ENCODE results near the gene MTMR3.
"Not testable (repeated sequence)": the region's sequence is repeated elsewhere in the genome, so short reads cannot be mapped to it uniquely, and the experiment has no call there.

Gene MTMR3

DNA sequence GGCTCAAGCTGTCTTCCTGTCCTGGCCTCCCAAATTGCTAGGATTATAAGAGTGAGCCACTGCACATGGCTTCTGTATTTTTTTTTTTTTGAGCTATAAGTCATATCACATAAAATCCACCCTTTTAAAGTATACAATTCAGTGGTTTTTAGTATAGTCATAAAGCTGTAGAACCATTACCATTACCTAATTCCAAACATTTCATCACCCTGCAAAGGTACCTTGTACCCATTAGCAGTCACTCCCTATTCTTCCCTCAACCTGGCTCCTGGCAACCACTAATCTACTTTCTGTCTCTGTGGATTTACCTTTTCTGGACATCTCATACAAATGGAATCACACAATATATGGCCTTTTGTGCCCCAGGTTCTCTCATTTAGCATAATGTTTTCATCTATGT is 84.5 kb downstream of the MTMR3 start:
- DNase-seq (ENCODE audit: low read depth in 2 of 2), result no peak

DNA sequence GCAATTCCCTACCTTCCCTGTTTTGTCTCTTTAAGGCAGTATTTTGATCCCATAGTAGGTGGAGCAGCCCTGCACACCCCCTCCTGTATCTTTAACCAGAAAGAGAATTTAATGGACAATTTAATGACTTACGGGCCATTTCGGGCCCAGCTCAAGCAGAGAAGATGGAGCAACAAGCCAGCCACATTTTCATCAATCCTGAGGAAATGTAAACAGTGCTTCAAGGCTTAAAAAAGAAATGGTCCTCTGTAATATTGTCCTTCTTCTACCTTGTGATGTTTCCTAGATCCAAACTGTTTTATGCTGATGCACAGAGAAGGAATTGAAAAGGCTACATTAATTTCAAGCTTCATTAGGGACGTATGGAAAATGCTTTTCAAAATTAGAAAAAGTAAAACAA is 88.6 kb downstream of the MTMR3 start:
- DNase-seq (ENCODE audit: low read depth in 2 of 2), result no peak

DNA sequence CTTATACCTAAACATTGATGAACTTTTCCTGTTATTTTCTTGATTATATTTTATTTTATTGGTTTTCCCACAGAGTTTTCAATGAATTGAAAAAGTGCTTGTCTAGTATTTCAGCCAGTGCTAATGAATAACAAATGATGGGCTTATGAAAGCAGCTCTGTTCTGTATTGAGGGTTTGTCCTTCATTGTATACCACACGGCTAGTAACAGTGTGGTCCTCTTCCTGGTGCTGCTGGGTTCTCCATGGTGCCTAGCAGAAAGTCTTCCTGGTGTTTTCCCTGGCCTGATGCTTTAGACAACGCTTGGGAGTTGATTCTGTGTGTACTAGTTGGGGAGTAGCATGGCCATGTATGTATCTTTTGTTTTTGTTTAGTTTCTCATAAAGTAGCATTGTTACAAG is 89.1 kb downstream of the MTMR3 start:
- no peak for DNase-seq (ENCODE audit: low read depth in 2 of 2)

DNA sequence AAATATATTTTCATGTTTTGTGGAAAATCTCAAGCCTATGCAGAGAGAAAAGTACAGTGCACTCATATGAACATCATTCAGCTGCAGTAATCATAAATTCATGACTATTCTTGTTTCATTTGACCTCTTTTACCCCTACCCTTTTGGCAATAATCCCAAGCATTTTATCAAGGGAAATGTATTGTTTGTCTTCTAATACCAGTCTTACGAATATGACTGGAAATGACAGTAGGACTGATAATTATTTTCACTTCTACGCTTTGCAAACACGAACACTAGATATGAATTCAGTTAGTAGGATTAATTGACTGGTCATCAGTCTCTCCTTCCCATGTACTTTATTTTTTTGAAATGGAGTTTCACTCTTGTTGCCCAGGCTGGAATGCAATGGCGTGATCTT is 90.3 kb downstream of the MTMR3 start:
- DNase-seq (ENCODE audit: low read depth in 2 of 2), result no peak

DNA sequence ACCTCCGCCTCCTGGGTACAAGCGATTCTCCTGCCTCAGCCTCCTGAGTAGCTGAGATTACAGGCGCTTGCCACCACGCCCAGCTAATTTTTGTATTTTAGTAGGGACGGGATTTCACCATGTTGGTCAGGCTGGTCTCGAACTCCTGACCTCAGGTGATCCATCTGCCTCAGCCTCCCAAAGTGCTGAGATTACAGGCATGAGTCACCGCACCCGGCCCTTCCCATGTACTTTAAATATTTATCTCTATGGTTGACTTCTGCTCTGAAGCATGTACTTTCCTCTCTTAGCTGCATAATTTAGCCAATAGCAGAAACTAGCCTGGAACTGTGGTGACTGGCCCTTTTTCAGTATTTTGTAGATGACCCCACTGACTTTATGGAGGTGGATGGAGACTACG is 90.7 kb downstream of the MTMR3 start:
- not testable (repeated sequence) for DNase-seq (ENCODE audit: low read depth in 2 of 2)

DNA sequence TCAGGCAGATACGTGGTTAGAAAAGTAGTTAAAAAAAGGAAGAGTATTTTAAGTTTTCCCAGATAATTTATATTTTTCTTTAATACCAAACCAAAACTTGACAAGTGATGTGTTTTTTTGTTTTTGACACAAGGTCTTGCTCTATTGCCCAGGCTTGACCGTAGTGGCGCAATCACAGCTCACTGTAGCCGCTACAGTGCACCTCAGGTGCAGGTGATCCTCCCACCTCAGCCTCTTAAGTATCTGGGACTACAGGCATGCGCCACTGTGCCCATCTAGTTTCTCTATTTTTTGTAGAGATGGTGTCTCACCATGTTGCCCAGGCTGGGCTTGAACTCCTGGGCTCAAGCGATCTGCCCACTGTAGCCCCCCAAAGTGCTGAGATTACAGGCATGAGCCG is 92.5 kb downstream of the MTMR3 start:
- no peak for DNase-seq (ENCODE audit: low read depth in 2 of 2)

DNA sequence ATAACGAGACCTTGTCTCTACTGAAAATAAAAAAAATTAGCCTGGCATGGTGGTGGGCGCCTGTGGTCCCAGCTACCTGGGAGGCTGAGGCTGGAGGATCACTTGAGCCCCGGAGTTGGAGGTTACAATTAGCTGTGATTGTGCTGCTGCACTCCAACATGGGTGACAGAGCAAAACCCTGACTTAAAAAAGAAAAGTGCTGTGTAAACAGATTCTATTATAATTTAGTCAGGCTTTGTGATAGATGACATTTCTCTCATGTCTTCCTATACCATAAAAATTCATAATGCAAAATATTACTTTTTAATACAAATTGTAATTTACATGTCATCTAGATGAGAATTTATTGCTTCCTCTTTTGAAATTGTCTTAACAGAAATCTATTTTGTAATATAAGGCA is 94.1 kb downstream of the MTMR3 start:
- no peak for DNase-seq (ENCODE audit: low read depth in 2 of 2)

DNA sequence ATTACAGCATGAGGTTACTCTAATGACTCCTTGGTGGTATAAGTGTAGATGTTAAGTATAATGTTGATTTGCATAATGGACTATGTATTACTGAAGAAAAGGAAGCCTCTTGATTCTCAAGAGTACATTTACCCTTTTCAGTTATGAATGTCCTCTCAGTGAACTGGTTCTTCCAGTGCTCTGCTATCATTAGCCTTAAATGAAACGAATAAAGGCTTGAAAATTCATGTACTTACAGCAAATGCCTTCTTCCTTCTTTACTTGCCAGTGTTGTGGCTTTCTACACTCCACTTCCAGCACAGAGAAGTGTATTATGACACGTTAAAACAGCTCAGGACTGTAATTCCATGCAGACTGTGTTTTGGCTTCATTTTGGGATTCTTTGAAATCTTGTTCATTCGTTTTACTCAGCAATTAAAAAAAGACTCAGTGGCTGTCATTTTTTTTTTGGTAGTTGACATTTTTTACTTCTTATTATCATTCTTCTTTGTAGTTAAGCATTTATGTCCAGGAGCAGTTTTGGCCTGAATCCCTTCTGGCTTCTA is 96.9 kb downstream of the MTMR3 start:
- DNase-seq (ENCODE audit: low read depth in 2 of 2), result no peak

DNA sequence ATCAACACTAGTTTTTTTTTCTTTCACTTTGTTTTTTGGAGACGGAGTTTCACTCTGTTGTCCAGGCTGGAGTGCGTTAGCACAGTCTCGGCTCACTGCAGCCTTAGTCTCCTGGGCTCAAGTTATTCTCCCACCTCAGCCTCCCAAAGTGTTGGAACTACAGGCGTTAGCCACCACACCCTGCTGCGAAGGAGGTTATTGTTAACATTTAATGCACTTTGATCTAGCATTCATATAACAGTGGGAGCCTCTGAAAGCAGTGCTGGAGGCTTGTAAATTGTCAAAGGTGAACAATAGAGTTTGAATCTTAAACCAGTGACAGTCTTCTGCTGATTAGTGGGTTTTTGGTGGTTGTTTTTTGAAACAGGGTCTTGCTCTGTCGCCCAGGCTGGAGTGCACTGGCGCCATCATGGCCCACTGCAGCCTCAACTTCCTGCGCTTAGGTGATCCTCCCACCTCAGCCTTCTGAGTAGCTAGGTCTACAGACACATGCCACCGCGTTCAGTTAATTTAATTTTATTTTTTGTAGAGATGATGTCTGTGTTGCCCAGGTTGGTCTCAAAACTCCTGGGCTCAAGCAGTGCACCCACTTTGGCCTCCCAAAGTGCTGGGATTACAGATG is 100.4 kb downstream of the MTMR3 start:
- DNase-seq (ENCODE audit: low read depth in 2 of 2), result no peak

DNA sequence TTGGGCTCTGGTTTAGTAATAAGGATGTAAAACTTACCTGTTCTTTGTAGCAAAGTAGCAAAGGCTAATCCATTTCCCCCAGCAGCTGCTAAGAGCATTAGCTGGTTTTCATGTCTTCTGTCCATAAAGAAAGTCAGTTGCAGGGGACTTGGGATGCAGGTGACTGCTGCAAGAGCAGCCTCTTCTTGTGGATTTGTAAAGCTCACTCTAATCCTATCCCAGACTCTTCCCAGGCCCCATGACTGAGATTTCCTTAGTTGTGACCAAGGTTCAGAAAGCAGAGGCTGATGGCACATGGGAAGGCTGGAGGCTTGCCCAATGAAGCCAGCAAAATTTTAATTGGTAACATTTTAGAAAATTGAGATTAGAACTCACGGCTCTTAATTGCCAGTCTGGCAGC is 102.9 kb downstream of the MTMR3 start:
- DNase-seq (ENCODE audit: low read depth in 2 of 2), result no peak

DNA sequence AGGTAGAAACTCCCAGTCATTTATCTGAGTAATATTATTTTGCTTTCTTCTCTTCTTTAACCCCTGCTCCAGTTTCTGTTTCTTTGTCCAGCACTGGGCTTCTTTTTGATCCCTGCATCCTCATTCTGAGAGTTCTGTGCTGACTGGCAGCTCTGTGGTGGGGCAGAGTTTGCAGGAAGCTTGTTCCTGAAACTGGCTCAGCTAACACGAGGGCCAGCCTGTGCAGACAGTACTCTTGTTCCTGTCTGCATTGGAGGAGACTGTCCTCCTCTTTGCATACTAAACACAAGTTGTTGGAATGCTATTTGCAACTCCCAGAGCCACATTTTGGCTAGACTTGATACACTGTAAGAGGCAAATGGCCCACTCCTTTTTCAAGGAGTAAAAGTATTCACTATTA is 104.2 kb downstream of the MTMR3 start:
- DNase-seq (ENCODE audit: low read depth in 2 of 2), result no peak

DNA sequence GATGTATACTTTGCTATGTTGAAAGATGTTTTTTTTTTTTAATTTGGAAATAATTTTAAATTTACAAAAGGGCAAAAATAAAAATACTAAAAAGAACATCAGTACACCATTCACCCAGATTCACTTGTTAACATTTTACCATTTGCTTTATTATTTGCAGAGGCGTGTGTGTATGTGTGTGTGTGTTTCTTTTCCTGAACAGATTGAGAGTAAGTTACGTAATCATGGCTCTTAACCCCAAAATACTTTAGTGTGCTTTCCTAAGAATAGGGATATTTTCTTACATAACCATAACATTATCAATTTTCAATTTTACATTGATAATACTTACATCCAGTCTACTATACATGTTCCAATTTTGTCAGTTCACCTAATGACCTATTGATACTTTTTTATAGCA is 105.7 kb downstream of the MTMR3 start:
- no peak for DNase-seq (ENCODE audit: low read depth in 2 of 2)

DNA sequence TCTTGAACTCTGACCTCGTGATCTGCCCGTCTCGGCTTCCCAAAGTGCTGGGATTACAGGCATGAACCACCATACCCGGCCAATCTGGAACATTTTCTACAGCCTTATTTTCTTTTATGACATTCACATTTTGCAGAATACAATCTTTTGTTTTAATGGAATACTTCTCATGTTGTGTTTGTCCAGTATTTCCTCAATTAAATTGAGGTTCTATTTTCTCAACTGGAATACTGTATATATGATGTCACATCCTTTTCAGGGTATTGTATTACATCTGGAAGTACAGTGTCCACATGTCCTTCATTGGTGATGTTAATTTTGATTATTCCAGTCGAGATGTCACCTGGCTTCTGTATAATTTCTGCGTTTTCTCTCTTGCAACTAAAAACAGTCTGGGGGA is 106.5 kb downstream of the MTMR3 start:
- no peak for DNase-seq (ENCODE audit: low read depth in 2 of 2)

DNA sequence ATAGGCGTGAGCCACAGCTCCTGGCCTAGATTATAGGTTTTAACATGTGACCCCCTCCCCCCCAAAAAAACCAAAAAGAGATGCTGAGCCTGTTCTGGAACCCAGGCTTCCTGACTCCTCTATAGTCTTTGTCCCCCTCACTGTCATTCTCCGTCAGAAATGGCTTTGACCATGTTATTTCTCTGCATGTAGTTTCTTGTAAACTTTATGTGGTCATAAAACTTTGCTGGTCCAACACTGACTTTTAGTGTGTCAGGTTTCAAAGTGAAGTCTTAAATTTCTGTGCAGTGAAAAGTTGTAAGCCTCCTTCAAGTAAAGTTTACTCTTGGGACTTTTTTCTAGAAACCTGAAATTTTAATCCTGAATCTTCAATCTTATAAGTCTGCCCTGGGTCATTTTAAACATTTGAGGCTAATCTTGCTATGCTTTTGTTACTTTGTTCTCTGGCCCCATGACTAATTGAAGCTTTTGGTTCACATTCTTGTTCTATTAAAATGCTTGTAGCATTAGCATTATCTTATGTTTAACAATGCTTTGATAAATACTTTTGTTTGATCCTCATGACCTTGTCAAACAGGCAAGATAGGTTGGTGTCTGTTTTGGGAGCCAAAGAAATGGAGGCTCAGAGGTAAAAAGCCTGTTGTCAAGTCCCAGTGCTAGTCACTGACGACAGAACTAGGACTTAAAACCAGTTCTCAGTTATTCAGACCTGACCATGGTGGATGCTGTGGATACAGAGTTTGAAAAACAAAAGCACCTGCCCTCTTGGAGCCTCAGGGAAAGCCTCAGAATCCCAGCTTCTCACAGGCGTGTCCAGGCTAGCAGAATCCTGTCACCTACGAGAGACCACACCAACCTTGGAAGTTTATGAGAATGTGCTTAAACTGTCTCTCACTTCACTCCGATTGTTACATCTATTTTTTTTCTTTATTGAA is 109.6 kb downstream of the MTMR3 start:
- DNase-seq (ENCODE audit: low read depth in 2 of 2), result no peak

DNA sequence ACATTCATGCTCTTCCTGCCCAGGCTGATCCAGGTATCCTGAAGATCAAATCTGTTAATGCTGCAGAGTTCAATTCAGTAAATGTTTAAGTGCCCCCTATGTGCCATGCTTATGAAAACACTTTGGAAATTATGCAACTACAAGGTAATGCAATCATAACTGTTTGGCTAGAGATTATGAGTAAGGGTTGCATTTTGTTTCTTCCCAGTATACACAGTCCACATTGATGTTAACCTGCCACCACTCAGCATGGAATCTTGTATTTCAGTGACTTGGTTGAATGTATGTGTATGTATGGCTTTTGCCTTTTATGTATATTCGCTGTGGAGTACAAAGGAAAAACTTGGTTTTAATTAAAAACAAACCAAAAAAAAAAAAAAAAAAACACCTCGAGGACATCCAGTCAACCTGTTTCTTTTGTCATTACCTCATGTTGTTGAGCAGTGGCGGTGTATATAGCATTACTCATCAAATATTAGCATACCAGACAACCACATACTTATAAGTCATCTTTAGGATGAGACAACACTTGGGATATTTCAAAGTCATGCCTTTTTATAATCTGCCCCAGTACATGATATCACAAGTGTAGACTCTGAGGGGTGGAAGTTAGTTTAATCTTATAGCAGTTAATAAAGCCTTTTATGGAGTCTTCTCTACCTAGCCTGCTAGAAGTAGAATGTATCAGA is 111.2 kb downstream of the MTMR3 start:
- DNase-seq (ENCODE audit: low read depth in 2 of 2), result no peak

DNA sequence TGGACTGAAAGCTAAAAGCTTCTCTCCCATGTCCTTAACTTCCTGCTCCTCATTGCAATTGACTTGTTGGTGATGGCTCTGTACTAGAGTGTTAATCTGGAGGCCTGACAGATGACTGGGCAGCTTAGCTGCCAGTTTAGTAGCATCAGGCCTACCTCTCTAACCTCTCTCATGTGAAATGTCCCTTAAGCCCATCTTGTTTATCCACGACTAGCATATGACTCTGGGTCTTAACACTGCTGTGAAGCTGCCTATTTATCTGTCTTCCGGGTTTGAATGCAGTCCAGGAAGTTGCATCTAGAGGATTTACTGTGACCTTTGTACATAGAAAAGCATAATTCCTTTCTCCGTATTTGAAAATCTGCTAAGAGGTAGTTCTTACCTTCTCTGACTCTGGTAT is 112.0 kb downstream of the MTMR3 start:
- no peak for DNase-seq (ENCODE audit: low read depth in 2 of 2)

DNA sequence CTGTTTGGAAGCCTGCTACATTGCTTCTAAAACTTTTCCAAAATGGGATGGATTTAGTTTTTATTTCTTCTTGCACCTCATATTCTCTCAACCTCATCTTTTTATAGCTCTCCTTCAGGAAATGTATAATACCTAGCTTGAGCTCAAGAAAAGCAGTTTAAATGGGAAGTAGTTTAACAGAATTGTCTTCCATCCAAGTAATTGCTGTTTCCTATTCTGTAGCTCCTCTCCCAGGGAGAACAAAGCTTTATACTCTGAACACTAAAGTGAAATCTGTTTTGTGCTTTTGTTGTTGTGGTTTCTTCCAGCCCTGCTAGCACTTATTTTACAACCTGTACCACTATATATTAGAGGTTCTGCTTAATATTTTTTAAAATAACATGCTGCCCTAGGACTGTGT is 114.1 kb downstream of the MTMR3 start:
- no peak for DNase-seq (ENCODE audit: low read depth in 2 of 2)

DNA sequence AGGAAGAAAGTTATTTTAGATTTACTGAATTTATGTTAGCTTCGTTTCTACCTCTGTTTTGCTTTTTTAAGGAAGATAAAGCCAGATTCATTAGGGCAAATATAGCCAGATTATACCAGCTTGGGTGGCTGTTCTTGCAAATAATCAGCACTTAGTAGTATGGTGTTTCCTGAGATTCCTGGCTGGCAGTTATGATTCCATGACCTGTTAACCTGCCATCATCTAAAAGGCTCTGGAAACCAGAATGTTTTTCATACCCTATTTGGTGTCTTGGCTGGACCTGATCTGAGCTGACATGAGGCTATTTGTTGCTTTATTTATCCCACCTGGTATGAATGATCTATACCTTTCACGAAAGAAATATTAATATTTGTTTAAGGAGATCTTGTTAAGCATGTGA is 114.5 kb downstream of the MTMR3 start:
- DNase-seq (ENCODE audit: low read depth in 2 of 2), result no peak

DNA sequence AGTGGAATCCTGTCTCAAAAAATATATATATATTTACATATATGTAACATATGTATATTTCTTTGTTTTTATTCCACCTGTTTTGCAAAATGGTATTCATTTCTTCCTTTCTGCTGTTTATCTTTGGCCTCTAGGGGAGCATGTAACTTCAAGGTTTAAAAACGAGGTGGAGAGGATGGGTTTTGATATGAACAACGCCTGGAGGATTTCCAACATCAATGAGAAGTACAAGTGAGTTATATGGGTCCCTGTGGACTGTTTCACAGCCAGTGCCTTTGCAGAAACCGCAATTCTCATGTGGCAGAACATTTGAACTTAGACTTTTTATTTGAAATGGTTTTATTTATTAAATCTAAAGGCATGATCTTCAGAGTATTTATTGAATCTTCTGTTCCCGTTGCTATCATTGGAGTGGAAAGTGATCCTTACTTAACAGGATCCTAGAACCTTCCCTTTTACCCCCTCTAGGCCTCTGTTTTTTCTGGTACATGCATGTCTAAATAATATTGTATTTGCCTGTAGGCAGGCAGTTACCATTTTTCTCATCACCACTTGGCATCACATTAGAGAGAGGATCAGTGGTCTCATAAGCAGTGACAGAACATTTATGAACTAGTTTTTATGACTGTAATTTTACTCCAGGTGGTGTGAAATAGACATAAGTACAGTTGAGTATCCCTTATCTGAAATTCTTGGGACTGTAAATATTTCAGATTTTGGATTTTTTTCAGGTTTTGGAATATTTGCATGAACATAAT is 115.8 kb downstream of the MTMR3 start:
- no peak for DNase-seq (ENCODE audit: low read depth in 2 of 2)

DNA sequence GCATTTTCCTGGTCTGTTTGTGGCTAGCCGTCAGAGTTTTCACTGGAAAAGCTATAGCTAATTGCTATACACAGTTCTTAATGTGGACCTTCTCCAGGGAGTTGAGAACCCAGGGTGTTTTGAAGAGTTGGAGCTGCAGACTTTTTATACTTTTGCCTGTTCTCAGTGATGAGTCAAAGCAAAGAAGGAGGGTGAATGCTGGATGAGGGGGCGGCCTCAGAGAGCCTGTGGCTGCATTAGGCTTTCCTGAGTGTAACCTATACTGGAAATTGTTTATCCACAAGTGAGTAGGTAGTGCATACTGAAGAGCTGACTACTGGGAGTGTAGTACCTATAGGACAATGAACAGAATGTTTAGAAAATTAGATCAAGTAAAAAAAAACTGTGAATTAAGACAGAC is 117.6 kb downstream of the MTMR3 start:
- DNase-seq (ENCODE audit: low read depth in 2 of 2), result no peak

DNA sequence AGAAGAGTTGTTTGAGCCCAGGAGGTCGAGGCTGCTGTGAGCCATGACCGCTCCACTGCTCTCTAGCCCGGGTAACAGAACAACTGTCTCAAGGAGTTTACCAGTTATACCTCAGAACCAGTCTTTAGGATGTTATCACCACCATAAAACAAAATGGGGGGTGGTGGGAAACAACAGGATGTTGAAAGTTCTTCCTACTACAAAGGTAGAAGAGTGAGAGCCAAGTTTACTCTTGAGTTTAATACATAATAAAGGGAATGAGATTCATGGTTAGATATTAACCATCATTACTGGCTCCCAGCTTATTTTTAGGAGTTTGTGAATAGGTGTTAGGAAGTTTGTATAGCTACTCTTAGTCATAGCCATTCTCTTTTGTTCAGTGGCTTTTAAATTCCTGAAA is 118.5 kb downstream of the MTMR3 start:
- no peak for DNase-seq (ENCODE audit: low read depth in 2 of 2)

Data from stimulated activated CD4-positive, alpha-beta T cell treated with anti-CD3 and anti-CD28 coated beads, Interleukin-1b, Interleukin-23, amount 100 ng/mL, for 1 hour (primary cell).